H1 (cell line): ENCODE data around the gene RPTN.

Experiments
- BACH1 ChIP-seq: IDR thresholded peaks from 2 replicates; pipeline ENCODE4 v1.6.1; 2012; ENCODE audit warnings: low read length, improper control_type of control experiment
- CTCF ChIP-seq, 3 experiments: IDR thresholded peaks; 1 replicate in 2 of 3; 2 replicates in 1 of 3; pipeline versions ENCODE4 v1.5.1 to v1.6.1; 2011; ENCODE audit warnings: low read length in 3 of 3, mild to moderate bottlenecking in 3 of 3, inconsistent platforms in 2 of 3, low read depth in 1 of 3, moderate library complexity in 1 of 3; ENCODE audit not compliant: insufficient read depth in 1 of 3; ENCODE audit errors: control extremely low read depth in 1 of 3
- E2F6 ChIP-seq: IDR thresholded peaks from 2 replicates; pipeline ENCODE4 v1.6.1; 2012; ENCODE audit warnings: inconsistent platforms
- EZH2 ChIP-seq: fragments of 200-600 bp; sonication (generic); IDR thresholded peaks from 2 replicates; pipeline ENCODE4 v1.7.1; 2012; ENCODE audit warnings: low read depth, mild to moderate bottlenecking, moderate library complexity, low read length, inconsistent platforms; ENCODE audit not compliant: severe bottlenecking
- POLR2AphosphoS5 ChIP-seq: IDR thresholded peaks from 2 replicates; pipeline ENCODE4 v1.6.1; 2011; ENCODE audit warnings: low read depth, low read length
- RAD21 ChIP-seq, 2 experiments: IDR thresholded peaks in 1 of 2; conservative IDR thresholded peaks in 1 of 2; 2 replicates each; pipeline ENCODE4 v1.6.1; 2011; ENCODE audit warnings: low read depth in 2 of 2, low read length in 2 of 2, improper control_type of control experiment in 1 of 2, inconsistent platforms in 1 of 2, mild to moderate bottlenecking in 1 of 2, moderate library complexity in 1 of 2
- ZNF274 ChIP-seq: IDR thresholded peaks from 2 replicates; pipeline ENCODE4 v1.7.0; 2012; ENCODE audit warnings: low read length, borderline replicate concordance; ENCODE audit errors: extremely low read depth

GRCh38 chr1:152162792-152163463, 3.9 kb upstream of the RPTN start:
- TF ChIP-seq POLR2AphosphoS5, result no peak
- TF ChIP-seq CTCF (IDR thresholded peaks at IDR 0.05; ENCODE audit: control extremely low read depth in 1 of 3, insufficient read depth in 1 of 3, low read depth in 1 of 3, low read length in 3 of 3), result no peak
- TF ChIP-seq ZNF274, result no peak
- no peak for TF ChIP-seq BACH1
- no peak for TF ChIP-seq RAD21 (IDR thresholded peaks at IDR 0.05 in 1 of 2, conservative IDR thresholded peaks at IDR 0.05 in 1 of 2; ENCODE audit: low read depth in 2 of 2, low read length in 2 of 2)
- no peak for TF ChIP-seq E2F6
- TF ChIP-seq EZH2, result no peak
